GM12864 (cell line): ENCODE measurements around the gene NDUFB8.

Experiments
- DNase-seq: peaks from one replicate; pipeline ENCODE4 v3.0.0-alpha.2; 2011; ENCODE audit warnings: low read depth
- H3K4me3 ChIP-seq: 2 replicates; pipeline ENCODE4 v1.5.1; 2011; ENCODE audit warnings: mild to moderate bottlenecking, low read depth, low read length, control low read depth
- CTCF ChIP-seq: IDR thresholded peaks from 2 replicates; pipeline ENCODE4 v1.5.1; 2011; ENCODE audit warnings: low read depth, mild to moderate bottlenecking, moderate library complexity, low read length, control low read depth, inconsistent platforms; ENCODE audit errors: missing control alignments

The NDUFB8 gene

GRCh38 chr10:100508691-100509150 lies 20.9 kb downstream of the NDUFB8 start:
- TF ChIP-seq CTCF = peak; percentile 55
- no peak for DNase-seq
- H3K4me3 ChIP-seq = no peak overlapping the region

GRCh38 chr10:100508266-100508665 lies 21.4 kb downstream of the NDUFB8 start:
- no peak for DNase-seq
- TF ChIP-seq CTCF = no peak
- H3K4me3 ChIP-seq = no peak overlapping the region

GRCh38 chr10:100507357-100507732 lies 22.3 kb downstream of the NDUFB8 start:
- no peak for TF ChIP-seq CTCF
- DNase-seq = no peak
- no peak overlapping the region for H3K4me3 ChIP-seq

GRCh38 chr10:100506596-100507356 lies 22.9 kb downstream of the NDUFB8 start:
- TF ChIP-seq CTCF = no peak
- no peak for DNase-seq
- H3K4me3 ChIP-seq = no peak overlapping the region

GRCh38 chr10:100505164-100505563 lies 24.5 kb downstream of the NDUFB8 start:
- H3K4me3 ChIP-seq = no peak overlapping the region
- TF ChIP-seq CTCF = no peak
- DNase-seq = no peak

GRCh38 chr10:100504096-100504495 lies 25.6 kb downstream of the NDUFB8 start:
- DNase-seq = no peak
- no peak overlapping the region for H3K4me3 ChIP-seq
- TF ChIP-seq CTCF = no peak

- TF ChIP-seq CTCF = no peak
These were observed 26.7 kb downstream of the NDUFB8 start for GRCh38 chr10:100502926-100503494.

More at GRCh38 chr10:100502926-100503494, 26.7 kb downstream of the NDUFB8 start:
- H3K4me3 ChIP-seq = no peak overlapping the region
- no peak for DNase-seq
